Osteocyte (in vitro differentiated cells): Measurements from ENCODE around the gene CCDC50. TPM values are rescaled to one million over a fixed set of nuclear protein-coding genes. Genes with fewer than 3 reads are reported as not detected.
A peak's percentile ranks its signal among the peaks of the same experiment; 100 is the strongest.

Experiments
- DNase-seq: peaks from one replicate; pipeline ENCODE4 v3.0.0; 2021; ENCODE audit warnings: mixed read lengths; ENCODE audit not compliant: unreplicated experiment; ENCODE audit errors: extremely low spot score
- H3K27ac Mint-ChIP-seq: one replicate; pipeline ENCODE4 v1.8.0; 2021; ENCODE audit warnings: mild to moderate bottlenecking, mixed read lengths; ENCODE audit not compliant: unreplicated experiment
- H3K27me3 Mint-ChIP-seq: one replicate; pipeline ENCODE4 v1.8.0; 2021; ENCODE audit warnings: mixed read lengths; ENCODE audit not compliant: unreplicated experiment
- H3K36me3 Mint-ChIP-seq: one replicate; pipeline ENCODE4 v1.8.0; 2021; ENCODE audit warnings: mixed read lengths; ENCODE audit not compliant: unreplicated experiment
- H3K4me1 Mint-ChIP-seq: one replicate; pipeline ENCODE4 v1.8.0; 2021; ENCODE audit warnings: mixed read lengths; ENCODE audit not compliant: unreplicated experiment
- H3K4me3 Mint-ChIP-seq: one replicate; pipeline ENCODE4 v1.8.0; 2021; ENCODE audit warnings: mild to moderate bottlenecking, moderate library complexity, mixed read lengths; ENCODE audit not compliant: unreplicated experiment
- H3K9me3 Mint-ChIP-seq: one replicate; pipeline ENCODE4 v1.8.0; 2021; ENCODE audit warnings: mixed read lengths; ENCODE audit not compliant: unreplicated experiment
- total RNA-seq: library from RNA; stranded (reverse); gene quantifications from 2 replicates; pipeline ENCODE4 v1.2.1, GENCODE V29; 2021
- TF ChIP-seq, protein P1 (sequence below): fragments of 200-600 bp; sonication (generic); IDR thresholded peaks from 2 replicates; pipeline ENCODE4 v1.5.0; 2021; ENCODE audit warnings: antibody characterized with exemption, mild to moderate bottlenecking, moderate library complexity

The CCDC50 gene
- total RNA-seq, 1 donor from 2014 or later, result 86.7 TPM

DNA sequence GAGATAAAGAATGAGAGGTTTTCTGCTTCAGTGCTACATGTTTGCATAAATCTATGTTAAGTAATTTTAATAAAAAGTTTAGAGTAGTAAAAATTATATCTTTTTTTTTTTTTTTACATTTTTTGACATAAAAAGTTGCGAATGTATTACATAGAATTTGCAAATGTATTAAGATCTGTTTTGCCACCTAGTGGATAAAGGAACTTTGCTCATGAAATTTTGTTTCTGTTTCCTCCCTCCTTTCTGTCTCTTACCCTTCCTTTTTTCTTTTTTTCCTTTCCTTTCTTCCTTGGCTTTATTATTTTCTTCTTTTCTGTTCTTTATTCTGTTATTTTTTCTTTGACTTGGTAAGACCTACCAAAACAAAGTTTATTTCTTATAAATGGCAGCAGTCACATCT, 59.6 kb downstream of the CCDC50 start:
- Mint-ChIP-seq H3K27ac (peak overlapping the region; percentile 66), H3K4me3 (no peak overlapping the region), H3K36me3 (peaks cover 37% of the 10 kb centered on the region), H3K27me3 (no peaks in the 10 kb centered on the region), H3K9me3 (peaks cover 5% of the 10 kb centered on the region), H3K4me1 (peaks cover 64% of the 10 kb centered on the region)
- TF ChIP-seq, protein P1, sequence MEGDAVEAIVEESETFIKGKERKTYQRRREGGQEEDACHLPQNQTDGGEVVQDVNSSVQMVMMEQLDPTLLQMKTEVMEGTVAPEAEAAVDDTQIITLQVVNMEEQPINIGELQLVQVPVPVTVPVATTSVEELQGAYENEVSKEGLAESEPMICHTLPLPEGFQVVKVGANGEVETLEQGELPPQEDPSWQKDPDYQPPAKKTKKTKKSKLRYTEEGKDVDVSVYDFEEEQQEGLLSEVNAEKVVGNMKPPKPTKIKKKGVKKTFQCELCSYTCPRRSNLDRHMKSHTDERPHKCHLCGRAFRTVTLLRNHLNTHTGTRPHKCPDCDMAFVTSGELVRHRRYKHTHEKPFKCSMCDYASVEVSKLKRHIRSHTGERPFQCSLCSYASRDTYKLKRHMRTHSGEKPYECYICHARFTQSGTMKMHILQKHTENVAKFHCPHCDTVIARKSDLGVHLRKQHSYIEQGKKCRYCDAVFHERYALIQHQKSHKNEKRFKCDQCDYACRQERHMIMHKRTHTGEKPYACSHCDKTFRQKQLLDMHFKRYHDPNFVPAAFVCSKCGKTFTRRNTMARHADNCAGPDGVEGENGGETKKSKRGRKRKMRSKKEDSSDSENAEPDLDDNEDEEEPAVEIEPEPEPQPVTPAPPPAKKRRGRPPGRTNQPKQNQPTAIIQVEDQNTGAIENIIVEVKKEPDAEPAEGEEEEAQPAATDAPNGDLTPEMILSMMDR, result peak; percentile 54
- no peak for DNase-seq

DNA sequence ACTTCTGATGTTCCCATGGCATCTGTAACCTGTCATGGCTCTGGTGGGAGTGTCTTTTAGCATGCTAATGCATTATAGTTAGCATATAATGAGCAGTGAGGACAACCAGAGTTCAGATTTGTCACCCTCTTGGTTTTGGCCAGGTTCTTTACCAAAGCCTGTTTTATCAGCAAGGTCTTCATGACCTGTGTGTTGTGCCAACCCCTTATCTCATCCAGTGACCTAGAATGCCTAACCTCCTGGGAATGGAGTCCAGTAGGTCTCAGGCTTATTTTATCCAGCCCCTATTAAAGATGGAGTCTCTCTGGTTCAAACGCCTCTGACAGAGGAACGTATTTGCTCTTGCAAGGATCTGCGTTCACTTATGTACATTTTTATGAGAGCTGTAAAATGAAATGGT, 61.4 kb downstream of the CCDC50 start:
- peak overlapping the region; percentile 27 for H3K27ac Mint-ChIP-seq
- H3K9me3 Mint-ChIP-seq, result peaks cover 5% of the 10 kb centered on the region
- H3K4me3 Mint-ChIP-seq, result no peak overlapping the region
- TF ChIP-seq, protein P1, result no peak
- peaks cover 37% of the 10 kb centered on the region for H3K36me3 Mint-ChIP-seq
- DNase-seq, result no peak
- peaks cover 53% of the 10 kb centered on the region for H3K4me1 Mint-ChIP-seq
- H3K27me3 Mint-ChIP-seq, result no peaks in the 10 kb centered on the region

DNA sequence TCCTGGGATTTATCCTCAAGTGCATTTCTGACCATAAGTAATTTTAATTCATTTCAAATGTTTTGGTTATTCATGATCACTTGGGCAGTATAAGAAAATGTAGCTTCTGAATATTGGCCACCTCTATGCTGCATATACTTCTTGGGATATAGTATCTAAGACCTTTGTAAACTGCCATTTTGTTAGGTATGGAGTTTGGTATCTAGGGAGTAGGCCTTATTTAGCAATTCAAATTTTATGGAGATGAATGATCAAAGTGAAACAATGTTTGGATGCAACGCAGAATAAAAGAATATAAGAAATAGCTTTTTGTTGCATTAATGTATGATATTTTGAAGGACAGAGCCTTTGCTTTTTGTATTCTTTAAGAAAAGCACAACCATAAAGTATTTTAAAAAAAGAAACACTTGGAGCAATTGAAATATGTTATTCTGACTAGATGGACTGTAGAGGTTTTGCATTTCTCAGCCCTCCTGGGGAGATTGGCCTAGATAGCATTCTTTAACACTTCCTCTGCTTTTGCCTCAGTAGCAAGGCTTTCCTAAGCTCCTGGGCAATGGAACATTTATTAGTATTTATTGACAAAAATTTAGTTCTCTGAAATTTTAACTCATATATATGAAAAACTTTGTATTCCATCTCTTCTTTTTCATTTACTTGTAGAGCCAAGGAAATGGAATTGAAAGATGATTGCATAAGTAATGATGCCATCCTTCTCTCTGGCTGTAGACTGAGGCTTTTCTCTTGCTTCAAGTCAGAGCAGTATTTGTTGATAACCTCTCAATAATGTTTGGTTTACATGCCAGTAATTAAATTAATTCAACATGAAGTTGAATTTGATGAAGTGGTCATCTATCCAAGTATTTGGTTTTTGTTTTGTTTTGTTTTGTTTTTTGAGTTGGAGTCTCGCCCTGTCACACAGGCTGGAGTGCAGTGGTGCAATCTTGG, 62.9 kb downstream of the CCDC50 start:
- TF ChIP-seq, protein P1, result no peak
- H3K36me3 Mint-ChIP-seq, result peaks cover 39% of the 10 kb centered on the region
- H3K4me3 Mint-ChIP-seq, result no peak overlapping the region
- peaks cover 53% of the 10 kb centered on the region for H3K4me1 Mint-ChIP-seq
- H3K9me3 Mint-ChIP-seq, result peaks cover 5% of the 10 kb centered on the region
- H3K27me3 Mint-ChIP-seq, result no peaks in the 10 kb centered on the region
- H3K27ac Mint-ChIP-seq, result peak overlapping the region; percentile 85
- no peak for DNase-seq

DNA sequence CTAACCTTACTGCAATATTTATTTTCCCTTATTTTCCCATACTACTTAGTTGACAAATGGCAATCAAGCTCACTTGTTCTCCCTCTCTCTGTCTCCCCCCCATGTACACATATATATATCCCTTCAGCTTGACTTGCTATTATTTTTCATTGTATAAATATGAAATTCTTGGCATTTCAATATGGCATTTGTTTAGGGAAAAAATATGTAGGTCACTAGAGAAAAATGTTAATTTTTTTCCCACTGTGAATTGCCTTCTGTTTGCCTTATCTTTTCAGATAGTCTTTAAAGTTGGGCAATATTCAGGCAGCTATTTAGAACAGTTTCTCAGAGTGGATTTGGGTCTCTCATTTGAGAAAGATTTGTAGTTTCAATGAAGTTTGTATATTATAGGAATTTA, 64.0 kb downstream of the CCDC50 start:
- Mint-ChIP-seq H3K9me3 (peaks cover 5% of the 10 kb centered on the region), H3K4me3 (no peak overlapping the region), H3K27me3 (no peaks in the 10 kb centered on the region), H3K36me3 (peaks cover 38% of the 10 kb centered on the region), H3K4me1 (peaks cover 52% of the 10 kb centered on the region), H3K27ac (peak overlapping the region; percentile 85)
- TF ChIP-seq, protein P1, result peak; percentile 17
- DNase-seq, result no peak

DNA sequence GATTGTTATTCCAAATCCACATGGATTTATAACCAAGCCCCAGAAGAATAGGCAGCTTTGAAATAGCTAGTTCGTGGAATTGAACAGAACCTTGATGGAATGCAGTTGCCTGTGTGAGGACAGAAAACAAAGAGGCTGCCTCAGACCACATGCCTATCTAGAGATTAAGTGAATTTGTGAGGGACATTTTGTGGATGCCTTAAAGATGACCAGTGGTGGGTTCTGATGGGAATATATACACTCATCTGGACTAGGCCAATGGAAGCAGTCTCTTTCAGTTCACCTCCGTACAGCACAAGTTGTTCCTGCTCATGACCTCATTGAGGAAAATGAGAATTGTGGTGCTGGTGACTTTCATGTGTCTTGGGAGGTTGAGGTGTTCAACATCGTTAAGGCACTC, 68.6 kb downstream of the CCDC50 start:
- DNase-seq, result no peak
- Mint-ChIP-seq H3K4me3 (no peak overlapping the region), H3K4me1 (peaks cover 20% of the 10 kb centered on the region), H3K36me3 (peaks cover 40% of the 10 kb centered on the region), H3K27ac (no peak overlapping the region), H3K27me3 (no peaks in the 10 kb centered on the region), H3K9me3 (peaks cover 5% of the 10 kb centered on the region)
- TF ChIP-seq, protein P1, result no peak
